ENCODE data around the gene GDPD3.

The GDPD3 gene

DNA sequence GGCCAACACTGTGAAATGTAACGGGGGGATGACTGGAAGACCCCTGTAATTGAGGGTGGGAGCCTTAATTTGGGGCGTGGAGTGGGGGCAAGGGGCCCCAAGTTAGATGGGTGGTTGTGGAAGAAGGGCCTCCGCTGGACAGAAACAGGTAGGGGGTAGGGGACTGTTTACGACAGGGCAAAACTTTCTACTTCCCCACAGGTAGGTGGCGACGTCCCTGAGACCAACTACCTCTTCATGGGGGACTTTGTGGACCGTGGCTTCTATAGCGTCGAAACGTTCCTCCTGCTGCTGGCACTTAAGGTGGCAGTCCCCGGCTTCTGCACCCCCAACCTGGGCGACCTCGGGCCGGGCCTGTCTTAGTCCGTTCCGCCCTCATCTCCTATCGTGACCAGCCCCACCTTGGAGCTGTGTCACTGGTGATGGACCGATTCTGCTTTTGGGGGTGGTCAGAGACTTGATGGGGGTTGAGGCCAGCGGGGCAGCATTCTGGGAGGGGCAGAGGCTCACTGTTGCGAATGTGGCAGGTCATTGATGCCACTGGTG, 30.7 kb downstream of the GDPD3 start:
- H3K27me3 ChIP-seq (ENCODE audit: insufficient read depth, poor library complexity, severe bottlenecking), result no peaks in the 10 kb centered on the region
- no peak overlapping the region for H3K27ac ChIP-seq (replicated peaks)
- no peak for DNase-seq (ENCODE audit: low read depth in 1 of 2, low spot score in 1 of 2)
- TF ChIP-seq GABPA (IDR thresholded peaks at IDR 0.05; ENCODE audit: low read depth) (no peak), SPI1 (IDR thresholded peaks at IDR 0.05; ENCODE audit: borderline replicate concordance, low read depth) (no peak), POLR2AphosphoS5 (IDR thresholded peaks at IDR 0.05; ENCODE audit: low read depth) (no peak)
- TF ChIP-seq, protein P1, sequence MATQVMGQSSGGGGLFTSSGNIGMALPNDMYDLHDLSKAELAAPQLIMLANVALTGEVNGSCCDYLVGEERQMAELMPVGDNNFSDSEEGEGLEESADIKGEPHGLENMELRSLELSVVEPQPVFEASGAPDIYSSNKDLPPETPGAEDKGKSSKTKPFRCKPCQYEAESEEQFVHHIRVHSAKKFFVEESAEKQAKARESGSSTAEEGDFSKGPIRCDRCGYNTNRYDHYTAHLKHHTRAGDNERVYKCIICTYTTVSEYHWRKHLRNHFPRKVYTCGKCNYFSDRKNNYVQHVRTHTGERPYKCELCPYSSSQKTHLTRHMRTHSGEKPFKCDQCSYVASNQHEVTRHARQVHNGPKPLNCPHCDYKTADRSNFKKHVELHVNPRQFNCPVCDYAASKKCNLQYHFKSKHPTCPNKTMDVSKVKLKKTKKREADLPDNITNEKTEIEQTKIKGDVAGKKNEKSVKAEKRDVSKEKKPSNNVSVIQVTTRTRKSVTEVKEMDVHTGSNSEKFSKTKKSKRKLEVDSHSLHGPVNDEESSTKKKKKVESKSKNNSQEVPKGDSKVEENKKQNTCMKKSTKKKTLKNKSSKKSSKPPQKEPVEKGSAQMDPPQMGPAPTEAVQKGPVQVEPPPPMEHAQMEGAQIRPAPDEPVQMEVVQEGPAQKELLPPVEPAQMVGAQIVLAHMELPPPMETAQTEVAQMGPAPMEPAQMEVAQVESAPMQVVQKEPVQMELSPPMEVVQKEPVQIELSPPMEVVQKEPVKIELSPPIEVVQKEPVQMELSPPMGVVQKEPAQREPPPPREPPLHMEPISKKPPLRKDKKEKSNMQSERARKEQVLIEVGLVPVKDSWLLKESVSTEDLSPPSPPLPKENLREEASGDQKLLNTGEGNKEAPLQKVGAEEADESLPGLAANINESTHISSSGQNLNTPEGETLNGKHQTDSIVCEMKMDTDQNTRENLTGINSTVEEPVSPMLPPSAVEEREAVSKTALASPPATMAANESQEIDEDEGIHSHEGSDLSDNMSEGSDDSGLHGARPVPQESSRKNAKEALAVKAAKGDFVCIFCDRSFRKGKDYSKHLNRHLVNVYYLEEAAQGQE (IDR thresholded peaks at IDR 0.05; ENCODE audit: insufficient replicate concordance, low read depth), result no peak
- TF ChIP-seq, protein P2, sequence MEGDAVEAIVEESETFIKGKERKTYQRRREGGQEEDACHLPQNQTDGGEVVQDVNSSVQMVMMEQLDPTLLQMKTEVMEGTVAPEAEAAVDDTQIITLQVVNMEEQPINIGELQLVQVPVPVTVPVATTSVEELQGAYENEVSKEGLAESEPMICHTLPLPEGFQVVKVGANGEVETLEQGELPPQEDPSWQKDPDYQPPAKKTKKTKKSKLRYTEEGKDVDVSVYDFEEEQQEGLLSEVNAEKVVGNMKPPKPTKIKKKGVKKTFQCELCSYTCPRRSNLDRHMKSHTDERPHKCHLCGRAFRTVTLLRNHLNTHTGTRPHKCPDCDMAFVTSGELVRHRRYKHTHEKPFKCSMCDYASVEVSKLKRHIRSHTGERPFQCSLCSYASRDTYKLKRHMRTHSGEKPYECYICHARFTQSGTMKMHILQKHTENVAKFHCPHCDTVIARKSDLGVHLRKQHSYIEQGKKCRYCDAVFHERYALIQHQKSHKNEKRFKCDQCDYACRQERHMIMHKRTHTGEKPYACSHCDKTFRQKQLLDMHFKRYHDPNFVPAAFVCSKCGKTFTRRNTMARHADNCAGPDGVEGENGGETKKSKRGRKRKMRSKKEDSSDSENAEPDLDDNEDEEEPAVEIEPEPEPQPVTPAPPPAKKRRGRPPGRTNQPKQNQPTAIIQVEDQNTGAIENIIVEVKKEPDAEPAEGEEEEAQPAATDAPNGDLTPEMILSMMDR (IDR thresholded peaks at IDR 0.05; ENCODE audit: insufficient read depth, low read length), result no peak
- H3K4me3 ChIP-seq (replicated peaks; ENCODE audit: insufficient read depth, low read length), result no peak overlapping the region

DNA sequence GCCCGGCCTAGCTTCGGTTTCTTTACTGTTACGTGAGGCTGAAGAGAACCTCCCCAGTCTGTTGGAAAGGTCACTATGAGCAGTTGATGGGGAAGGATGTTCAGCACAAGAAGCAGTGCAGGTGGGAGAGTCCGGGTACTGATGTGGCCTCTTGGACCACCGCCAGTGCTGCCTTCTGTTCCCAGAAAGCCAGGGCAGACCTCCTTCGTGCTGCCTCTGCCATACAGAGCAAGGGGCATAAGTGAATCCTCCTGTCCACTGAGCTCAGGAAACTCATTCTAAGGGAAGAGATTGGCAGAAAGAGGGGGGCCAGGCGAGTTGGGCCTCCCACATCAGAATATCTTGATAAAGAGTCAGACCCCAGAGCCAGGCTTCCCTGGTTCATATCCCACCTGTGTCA, 33.9 kb downstream of the GDPD3 start:
- no peak overlapping the region for H3K4me3 ChIP-seq (replicated peaks; ENCODE audit: insufficient read depth, low read length)
- TF ChIP-seq, protein P1 (IDR thresholded peaks at IDR 0.05; ENCODE audit: insufficient replicate concordance, low read depth), result no peak
- TF ChIP-seq, protein P2 (IDR thresholded peaks at IDR 0.05; ENCODE audit: insufficient read depth, low read length), result no peak
- no peak for TF ChIP-seq GABPA (IDR thresholded peaks at IDR 0.05; ENCODE audit: low read depth)
- no peak for TF ChIP-seq POLR2AphosphoS5 (IDR thresholded peaks at IDR 0.05; ENCODE audit: low read depth)
- TF ChIP-seq SPI1 (IDR thresholded peaks at IDR 0.05; ENCODE audit: borderline replicate concordance, low read depth), result no peak
- no peak for DNase-seq (ENCODE audit: low read depth in 1 of 2, low spot score in 1 of 2)
- H3K27ac ChIP-seq (replicated peaks), result no peak overlapping the region
- H3K27me3 ChIP-seq (ENCODE audit: insufficient read depth, poor library complexity, severe bottlenecking), result no peaks in the 10 kb centered on the region

DNA sequence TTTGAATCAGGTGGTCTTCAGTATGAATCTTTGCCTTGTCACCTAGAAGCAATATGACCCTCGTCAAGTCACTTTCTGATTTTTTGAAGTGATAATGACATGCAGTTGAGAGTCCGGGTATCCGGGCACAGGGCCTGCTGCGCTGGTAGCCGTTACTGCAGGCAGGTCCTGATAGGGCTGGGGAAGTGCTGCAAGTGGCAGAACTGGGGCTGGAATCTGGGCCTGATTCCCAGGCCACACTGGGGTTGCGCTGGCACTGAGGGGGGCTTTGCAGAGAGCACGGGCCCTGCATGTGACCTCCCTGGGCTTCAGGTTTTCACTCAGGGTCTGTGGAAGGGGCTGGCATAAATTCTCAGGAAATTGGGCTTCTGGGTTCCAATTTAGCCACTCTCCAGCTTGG, 34.6 kb downstream of the GDPD3 start:
- no peak overlapping the region for H3K4me3 ChIP-seq (replicated peaks; ENCODE audit: insufficient read depth, low read length)
- no peak for DNase-seq (ENCODE audit: low read depth in 1 of 2, low spot score in 1 of 2)
- TF ChIP-seq POLR2AphosphoS5 (IDR thresholded peaks at IDR 0.05; ENCODE audit: low read depth), result no peak
- no peak for TF ChIP-seq SPI1 (IDR thresholded peaks at IDR 0.05; ENCODE audit: borderline replicate concordance, low read depth)
- TF ChIP-seq, protein P1 (IDR thresholded peaks at IDR 0.05; ENCODE audit: insufficient replicate concordance, low read depth), result no peak
- TF ChIP-seq GABPA (IDR thresholded peaks at IDR 0.05; ENCODE audit: low read depth), result no peak
- TF ChIP-seq, protein P2 (IDR thresholded peaks at IDR 0.05; ENCODE audit: insufficient read depth, low read length), result no peak
- no peak overlapping the region for H3K27ac ChIP-seq (replicated peaks)
- H3K27me3 ChIP-seq (ENCODE audit: insufficient read depth, poor library complexity, severe bottlenecking), result no peaks in the 10 kb centered on the region

Data from HL-60 (cell line).